ENCODE results near the gene ABCA1.

ABCA1 gene

GRCh38 chr9:104864675-104865104 is 63.3 kb downstream of the ABCA1 start:
- TF ChIP-seq CTCF (IDR thresholded peaks at IDR 0.05; ENCODE audit: low read depth, low read length, missing control alignments): no peak
- Histone ChIP-seq H3K4me3 (ENCODE audit: low read depth, low read length) (no peak overlapping the region), H3K27me3 (replicated peaks) (no peaks in the 10 kb centered on the region), H3K36me3 (replicated peaks) (peaks cover 35% of the 10 kb centered on the region), H3K27ac (peak overlapping the region; percentile 63)
- DNase-seq: peak; percentile 79
- in situ Hi-C loops (cut with HindIII; ENCODE audit: low pct_ligation_motif_present, low sequenced_read_pairs): no loop called here

- Histone ChIP-seq H3K4me3 (ENCODE audit: low read depth, low read length) (no peak overlapping the region), H3K36me3 (replicated peaks) (peaks cover 28% of the 10 kb centered on the region), H3K27me3 (replicated peaks) (no peaks in the 10 kb centered on the region), H3K27ac (peak overlapping the region; percentile 63)
- in situ Hi-C loops (cut with HindIII; ENCODE audit: low pct_ligation_motif_present, low sequenced_read_pairs): no loop called here
- DNase-seq: peak; percentile 79
- TF ChIP-seq CTCF (IDR thresholded peaks at IDR 0.05; ENCODE audit: low read depth, low read length, missing control alignments): peak; percentile 91
Measured at GRCh38 chr9:104863180-104863883, 64.6 kb downstream of the ABCA1 start.

GRCh38 chr9:104861397-104861796 is 66.6 kb downstream of the ABCA1 start:
- Histone ChIP-seq H3K4me3 (ENCODE audit: low read depth, low read length) (no peak overlapping the region), H3K27me3 (replicated peaks) (no peaks in the 10 kb centered on the region), H3K27ac (no peak overlapping the region), H3K36me3 (replicated peaks) (peaks cover 21% of the 10 kb centered on the region)
- in situ Hi-C loops (cut with HindIII; ENCODE audit: low pct_ligation_motif_present, low sequenced_read_pairs): no loop called here
- no peak for TF ChIP-seq CTCF (IDR thresholded peaks at IDR 0.05; ENCODE audit: low read depth, low read length, missing control alignments)
- no peak for DNase-seq

GRCh38 chr9:104860263-104860662 is 67.7 kb downstream of the ABCA1 start:
- no peaks in the 10 kb centered on the region for H3K27me3 ChIP-seq (replicated peaks)
- DNase-seq: no peak
- no peak overlapping the region for H3K27ac ChIP-seq
- in situ Hi-C loops (cut with HindIII; ENCODE audit: low pct_ligation_motif_present, low sequenced_read_pairs): no loop called here
- H3K4me3 ChIP-seq (ENCODE audit: low read depth, low read length): no peak overlapping the region
- TF ChIP-seq CTCF (IDR thresholded peaks at IDR 0.05; ENCODE audit: low read depth, low read length, missing control alignments): no peak
- H3K36me3 ChIP-seq (replicated peaks): peaks cover 31% of the 10 kb centered on the region

- no peak for DNase-seq
- Histone ChIP-seq H3K36me3 (replicated peaks) (peaks cover 35% of the 10 kb centered on the region), H3K27ac (no peak overlapping the region), H3K4me3 (ENCODE audit: low read depth, low read length) (no peak overlapping the region), H3K27me3 (replicated peaks) (no peaks in the 10 kb centered on the region)
- in situ Hi-C loops (cut with HindIII; ENCODE audit: low pct_ligation_motif_present, low sequenced_read_pairs): no loop called here
- no peak for TF ChIP-seq CTCF (IDR thresholded peaks at IDR 0.05; ENCODE audit: low read depth, low read length, missing control alignments)
Measured at GRCh38 chr9:104858846-104859245, 69.1 kb downstream of the ABCA1 start.

- DNase-seq: no peak
- Histone ChIP-seq H3K27ac (no peak overlapping the region), H3K36me3 (replicated peaks) (peaks cover 41% of the 10 kb centered on the region), H3K4me3 (ENCODE audit: low read depth, low read length) (no peak overlapping the region), H3K27me3 (replicated peaks) (no peaks in the 10 kb centered on the region)
- in situ Hi-C loops (cut with HindIII; ENCODE audit: low pct_ligation_motif_present, low sequenced_read_pairs): no loop called here
- TF ChIP-seq CTCF (IDR thresholded peaks at IDR 0.05; ENCODE audit: low read depth, low read length, missing control alignments): no peak
Measured at GRCh38 chr9:104858271-104858670, 69.7 kb downstream of the ABCA1 start.

Data from brain microvascular endothelial cell (primary cell).